Endothelial cell (in vitro differentiated cells): ENCODE measurements around the gene ERCC1. TPM values are rescaled to one million over a fixed set of nuclear protein-coding genes. Genes with fewer than 3 reads are reported as not detected.

Source experiments
- DNase-seq: peaks from one replicate; pipeline ENCODE4 v3.0.0; 2021; ENCODE audit warnings: low spot score
- H3K27ac Mint-ChIP-seq: one replicate; pipeline ENCODE4 v1.8.0; 2021; ENCODE audit warnings: mixed read lengths, inconsistent platforms; ENCODE audit not compliant: unreplicated experiment
- H3K27me3 Mint-ChIP-seq: one replicate; pipeline ENCODE4 v1.8.0; 2021; ENCODE audit warnings: mild to moderate bottlenecking, moderate library complexity, mixed read lengths, inconsistent platforms; ENCODE audit not compliant: unreplicated experiment
- H3K36me3 Mint-ChIP-seq: one replicate; pipeline ENCODE4 v1.8.0; 2021; ENCODE audit warnings: mild to moderate bottlenecking, low read depth, mixed read lengths, inconsistent platforms; ENCODE audit not compliant: unreplicated experiment
- H3K4me1 Mint-ChIP-seq: one replicate; pipeline ENCODE4 v1.8.0; 2021; ENCODE audit warnings: mild to moderate bottlenecking, mixed read lengths, inconsistent platforms; ENCODE audit not compliant: unreplicated experiment
- H3K4me3 Mint-ChIP-seq: one replicate; pipeline ENCODE4 v1.8.0; 2021; ENCODE audit warnings: mild to moderate bottlenecking, mixed read lengths, inconsistent platforms; ENCODE audit not compliant: unreplicated experiment
- H3K9me3 Mint-ChIP-seq: one replicate; pipeline ENCODE4 v1.8.0; 2021; ENCODE audit warnings: mixed read lengths, inconsistent platforms; ENCODE audit not compliant: unreplicated experiment
- CTCF ChIP-seq: fragments of 200-600 bp; sonication (generic); IDR thresholded peaks from one replicate; pipeline ENCODE4 v1.5.0; 2021; ENCODE audit warnings: antibody characterized with exemption; ENCODE audit not compliant: unreplicated experiment
- total RNA-seq: library from RNA; stranded (reverse); fragmentation: NEBNext Ultra II Directional; extraction: Animal tissue kit (Norgen Biotek cat#: 25700); gene quantifications from one replicate; pipeline ENCODE4 v1.2.1, GENCODE V29; 2021; ENCODE audit not compliant: unreplicated experiment

ERCC1 gene
- total RNA-seq, 1 donor from 2014 or later, result 62.8 TPM

- Mint-ChIP-seq H3K27ac (peak overlapping the region; percentile 97), H3K36me3 (peaks cover 9% of the 10 kb centered on the region), H3K4me1 (peaks cover 48% of the 10 kb centered on the region), H3K4me3 (peak overlapping the region; percentile 73), H3K9me3 (no peaks in the 10 kb centered on the region), H3K27me3 (peaks cover 35% of the 10 kb centered on the region)
- no peak for TF ChIP-seq CTCF
- peak; percentile 95 for DNase-seq
These were observed 20.8 kb upstream of the ERCC1 start for GRCh38 chr19:45444318-45445041.

- peak overlapping the region; percentile 99 for H3K27ac Mint-ChIP-seq
- H3K4me3 Mint-ChIP-seq, result peak overlapping the region; percentile 89
- peaks cover 46% of the 10 kb centered on the region for H3K4me1 Mint-ChIP-seq
- DNase-seq, result peak; percentile 99
- H3K36me3 Mint-ChIP-seq, result peaks cover 9% of the 10 kb centered on the region
- no peaks in the 10 kb centered on the region for H3K9me3 Mint-ChIP-seq
- no peak for TF ChIP-seq CTCF
- peaks cover 30% of the 10 kb centered on the region for H3K27me3 Mint-ChIP-seq
These were observed 20.0 kb upstream of the ERCC1 start for GRCh38 chr19:45443462-45444317.

GRCh38 chr19:45442778-45443461, 19.2 kb upstream of the ERCC1 start:
- Mint-ChIP-seq H3K36me3 (peaks cover 9% of the 10 kb centered on the region), H3K4me3 (peak overlapping the region; percentile 71), H3K4me1 (peaks cover 44% of the 10 kb centered on the region), H3K27me3 (peaks cover 25% of the 10 kb centered on the region), H3K9me3 (no peaks in the 10 kb centered on the region), H3K27ac (peak overlapping the region; percentile 99)
- DNase-seq, result peak; percentile 21
- no peak for TF ChIP-seq CTCF

GRCh38 chr19:45442408-45442777, 18.7 kb upstream of the ERCC1 start:
- Mint-ChIP-seq H3K36me3 (peaks cover 9% of the 10 kb centered on the region), H3K4me3 (peak overlapping the region; percentile 71), H3K27ac (peak overlapping the region; percentile 99), H3K27me3 (peaks cover 22% of the 10 kb centered on the region), H3K9me3 (no peaks in the 10 kb centered on the region), H3K4me1 (peaks cover 41% of the 10 kb centered on the region)
- DNase-seq, result no peak
- no peak for TF ChIP-seq CTCF
